ENCODE data around the gene ZNF416.
A peak's percentile ranks its signal among the peaks of the same experiment; 100 is the strongest.

ZNF416 gene

DNA sequence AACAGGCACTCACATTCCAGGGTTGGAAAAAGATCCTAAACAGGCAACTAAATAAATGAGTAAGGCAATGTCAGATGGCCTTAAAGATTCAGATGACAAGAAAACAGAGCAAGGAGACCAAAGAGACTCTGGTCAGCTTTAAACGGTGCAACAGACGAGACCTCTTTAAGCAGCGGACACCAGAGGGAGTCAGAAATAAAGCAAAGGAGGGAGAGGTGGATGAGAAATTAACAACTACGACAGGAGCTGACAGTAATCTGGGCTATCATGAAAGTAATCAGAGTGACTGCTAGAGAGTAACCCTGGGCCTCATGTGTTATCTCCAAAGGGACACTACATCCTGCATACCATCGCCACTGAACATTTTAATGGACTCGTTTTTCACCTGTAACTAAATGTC lies 20.2 kb downstream of the ZNF416 start:
- DNase-seq, result no peak

DNA sequence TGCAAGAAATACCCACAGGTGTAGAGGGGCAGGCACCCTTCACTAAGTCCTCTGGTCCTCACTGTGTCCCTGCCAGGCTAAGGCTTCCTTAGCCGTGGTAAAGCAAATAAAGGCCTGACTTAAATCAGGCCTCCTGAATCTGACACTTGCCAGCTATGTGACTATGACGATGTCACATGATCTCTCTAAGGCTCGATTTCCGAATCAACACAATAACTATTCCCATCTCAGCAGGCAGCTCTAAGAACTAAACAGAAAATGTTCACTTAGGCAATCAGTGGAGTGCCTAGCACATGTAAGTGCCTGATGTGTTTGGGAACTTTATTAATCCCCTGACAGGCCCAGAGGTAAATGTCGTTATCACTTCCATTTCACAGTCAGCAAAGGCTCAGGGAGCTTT lies 21.1 kb downstream of the ZNF416 start:
- DNase-seq, result no peak

DNA sequence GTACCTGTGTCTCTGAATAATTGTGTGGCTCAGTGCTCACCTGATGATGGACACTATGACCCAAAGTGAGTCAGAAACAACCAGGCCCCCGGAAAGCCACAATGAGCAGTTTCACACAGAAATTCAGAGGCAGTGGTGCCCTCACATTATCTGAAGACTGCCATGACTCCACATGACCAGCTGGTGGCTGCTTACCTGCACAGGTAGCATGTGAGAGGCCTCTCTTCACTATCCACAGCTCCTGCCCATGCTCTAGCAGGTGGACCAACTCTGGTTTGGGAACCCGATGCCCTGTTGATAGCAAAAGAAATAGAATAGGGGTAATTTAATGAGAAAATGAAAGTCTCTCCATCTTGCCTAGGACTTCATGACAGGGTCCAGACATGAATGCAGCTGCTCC lies 26.3 kb downstream of the ZNF416 start:
- no peak for DNase-seq

DNA sequence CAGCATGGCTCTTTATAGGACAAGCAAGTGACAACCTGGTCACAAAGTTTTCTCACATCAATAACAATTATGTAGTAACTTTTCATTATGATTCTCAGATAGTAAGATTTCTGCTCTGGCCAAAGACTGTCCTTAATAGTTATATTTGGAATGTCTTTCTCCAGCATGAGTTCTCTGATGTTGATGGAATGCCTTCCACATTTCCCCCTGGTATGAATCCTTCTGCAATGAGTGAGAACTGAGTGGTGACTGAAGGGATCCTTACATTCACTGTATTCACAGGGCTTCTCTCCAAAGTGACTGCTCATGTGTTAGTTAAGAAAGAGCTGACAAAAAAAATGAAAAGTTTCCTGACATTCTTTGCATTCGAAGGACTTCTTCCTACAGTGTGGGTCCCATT lies 32.2 kb downstream of the ZNF416 start:
- DNase-seq, result no peak

DNA sequence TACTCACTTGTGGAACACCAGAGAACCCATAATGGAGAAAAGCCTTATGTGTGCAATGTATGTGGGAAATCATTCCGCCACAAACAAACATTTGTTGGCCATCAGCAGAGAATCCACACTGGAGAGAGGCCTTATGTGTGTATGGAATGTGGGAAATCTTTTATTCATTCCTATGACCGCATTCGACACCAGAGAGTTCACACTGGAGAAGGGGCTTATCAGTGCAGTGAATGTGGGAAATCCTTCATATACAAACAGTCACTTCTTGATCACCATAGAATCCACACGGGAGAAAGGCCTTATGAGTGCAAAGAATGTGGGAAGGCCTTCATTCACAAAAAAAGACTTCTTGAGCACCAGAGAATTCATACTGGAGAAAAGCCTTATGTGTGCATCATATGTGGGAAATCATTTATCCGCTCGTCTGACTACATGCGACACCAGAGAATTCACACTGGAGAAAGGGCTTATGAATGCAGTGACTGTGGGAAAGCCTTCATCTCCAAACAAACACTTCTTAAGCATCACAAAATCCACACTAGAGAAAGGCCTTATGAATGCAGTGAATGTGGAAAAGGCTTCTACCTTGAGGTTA lies 40.7 kb downstream of the ZNF416 start:
- DNase-seq, result no peak

DNA sequence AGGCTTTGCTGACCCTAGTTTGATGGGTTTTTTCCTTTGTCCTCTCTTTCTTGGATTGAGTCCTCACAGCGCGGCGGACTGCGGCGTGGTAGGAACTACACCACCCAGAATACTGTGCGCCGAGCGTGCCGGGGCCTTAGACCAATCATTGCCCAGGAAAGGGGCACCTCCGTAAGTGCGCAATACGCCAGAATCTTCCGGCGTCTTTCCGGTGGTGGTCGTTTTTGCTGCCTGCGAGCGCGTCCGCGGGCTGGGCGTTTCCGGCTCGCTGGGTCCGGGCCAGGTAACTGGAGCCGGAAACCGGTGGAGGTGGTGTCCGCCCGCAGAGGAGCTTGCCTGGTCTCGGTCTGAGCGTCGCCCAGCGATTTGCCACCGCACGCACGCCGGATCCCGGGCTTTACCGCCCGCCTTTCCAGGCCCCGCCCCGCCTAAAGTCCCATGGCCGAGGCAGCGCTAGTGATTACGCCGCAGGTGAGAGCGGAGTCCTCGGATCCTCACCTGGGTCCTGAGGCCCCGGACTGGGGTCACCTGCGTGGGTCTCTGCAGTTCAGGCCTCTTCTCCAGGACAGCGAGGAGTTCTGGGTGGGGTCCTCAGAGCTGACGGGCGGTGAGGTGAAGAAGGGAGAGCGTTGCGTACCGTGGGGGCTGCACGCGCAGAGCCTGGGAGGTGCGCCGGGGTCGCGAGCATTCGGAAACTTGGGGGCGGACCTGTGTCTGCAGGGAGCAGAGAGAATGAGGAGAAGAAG lies 51.4 kb downstream of the ZNF416 start, which contains the start of gene ZNF549:
ZNF549 (plus strand) TSS at position 221 of the 746 bp plus-strand sequence; CDS start at position 439, 218 bp downstream.
- DNase-seq, result peak; percentile 99
